GM21529 (cell line): ENCODE measurements around the gene SEZ6.

Experiments
- ATAC-seq: cut with Tn5 transposase; IDR thresholded peaks from one replicate; pipeline ENCODE4 v1.9.1; 2021; ENCODE audit not compliant: unreplicated experiment

Gene SEZ6, protein sequence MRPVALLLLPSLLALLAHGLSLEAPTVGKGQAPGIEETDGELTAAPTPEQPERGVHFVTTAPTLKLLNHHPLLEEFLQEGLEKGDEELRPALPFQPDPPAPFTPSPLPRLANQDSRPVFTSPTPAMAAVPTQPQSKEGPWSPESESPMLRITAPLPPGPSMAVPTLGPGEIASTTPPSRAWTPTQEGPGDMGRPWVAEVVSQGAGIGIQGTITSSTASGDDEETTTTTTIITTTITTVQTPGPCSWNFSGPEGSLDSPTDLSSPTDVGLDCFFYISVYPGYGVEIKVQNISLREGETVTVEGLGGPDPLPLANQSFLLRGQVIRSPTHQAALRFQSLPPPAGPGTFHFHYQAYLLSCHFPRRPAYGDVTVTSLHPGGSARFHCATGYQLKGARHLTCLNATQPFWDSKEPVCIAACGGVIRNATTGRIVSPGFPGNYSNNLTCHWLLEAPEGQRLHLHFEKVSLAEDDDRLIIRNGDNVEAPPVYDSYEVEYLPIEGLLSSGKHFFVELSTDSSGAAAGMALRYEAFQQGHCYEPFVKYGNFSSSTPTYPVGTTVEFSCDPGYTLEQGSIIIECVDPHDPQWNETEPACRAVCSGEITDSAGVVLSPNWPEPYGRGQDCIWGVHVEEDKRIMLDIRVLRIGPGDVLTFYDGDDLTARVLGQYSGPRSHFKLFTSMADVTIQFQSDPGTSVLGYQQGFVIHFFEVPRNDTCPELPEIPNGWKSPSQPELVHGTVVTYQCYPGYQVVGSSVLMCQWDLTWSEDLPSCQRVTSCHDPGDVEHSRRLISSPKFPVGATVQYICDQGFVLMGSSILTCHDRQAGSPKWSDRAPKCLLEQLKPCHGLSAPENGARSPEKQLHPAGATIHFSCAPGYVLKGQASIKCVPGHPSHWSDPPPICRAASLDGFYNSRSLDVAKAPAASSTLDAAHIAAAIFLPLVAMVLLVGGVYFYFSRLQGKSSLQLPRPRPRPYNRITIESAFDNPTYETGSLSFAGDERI

DNA sequence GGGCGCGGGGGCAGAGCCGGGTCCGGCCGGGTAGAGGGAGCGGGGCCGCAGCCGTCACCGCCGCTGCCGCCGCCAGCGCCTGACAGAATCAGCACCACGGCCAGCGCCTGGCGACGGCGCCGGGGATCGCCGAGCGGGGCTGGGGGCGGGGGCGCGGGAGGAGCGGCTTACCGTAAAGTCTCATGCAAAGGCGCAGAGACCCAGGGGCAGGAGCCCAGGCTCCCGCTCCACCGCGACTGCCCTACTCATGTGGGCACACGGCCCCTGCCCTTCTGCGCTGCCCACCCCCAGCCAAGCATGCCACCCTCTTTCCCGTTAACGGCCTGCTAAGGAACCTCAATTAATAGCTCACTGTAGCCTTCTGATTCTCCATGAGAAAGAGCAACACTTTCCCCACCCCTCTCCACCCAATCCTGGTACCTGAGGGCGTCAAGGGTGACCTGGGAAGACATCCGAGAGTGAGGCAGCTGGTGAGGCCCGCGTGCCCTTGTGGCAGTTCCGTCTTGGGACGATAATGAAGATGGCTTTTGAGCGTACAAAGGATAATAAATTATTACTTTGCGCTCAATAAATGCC is at the start of gene SEZ6:
Gene SEZ6, minus strand, starts transcription at position 98 of the 576 bp plus-strand sequence. CDS start 164 bp downstream, outside the sequence.
- ATAC-seq, result no peak

DNA sequence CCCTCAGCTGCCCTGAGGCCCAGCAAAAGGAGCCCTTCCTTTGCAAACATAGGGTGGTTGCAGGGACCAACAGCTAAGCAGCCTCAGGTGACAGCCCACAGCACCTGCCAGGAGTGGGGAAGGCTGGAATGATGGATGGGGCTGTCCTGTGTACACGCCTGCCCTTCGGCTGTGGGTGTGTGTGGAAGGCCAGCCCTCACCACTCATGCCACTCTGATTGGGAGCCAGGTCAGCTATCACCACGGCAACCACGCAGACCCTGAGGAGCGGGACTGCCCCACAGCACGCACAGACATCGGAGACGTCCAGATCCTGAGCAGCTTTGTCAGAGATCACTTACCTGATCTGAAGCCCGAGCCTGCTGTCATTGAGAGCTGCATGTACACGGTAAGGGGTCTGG is 49.0 kb upstream of the SEZ6 start:
- no peak for ATAC-seq

DNA sequence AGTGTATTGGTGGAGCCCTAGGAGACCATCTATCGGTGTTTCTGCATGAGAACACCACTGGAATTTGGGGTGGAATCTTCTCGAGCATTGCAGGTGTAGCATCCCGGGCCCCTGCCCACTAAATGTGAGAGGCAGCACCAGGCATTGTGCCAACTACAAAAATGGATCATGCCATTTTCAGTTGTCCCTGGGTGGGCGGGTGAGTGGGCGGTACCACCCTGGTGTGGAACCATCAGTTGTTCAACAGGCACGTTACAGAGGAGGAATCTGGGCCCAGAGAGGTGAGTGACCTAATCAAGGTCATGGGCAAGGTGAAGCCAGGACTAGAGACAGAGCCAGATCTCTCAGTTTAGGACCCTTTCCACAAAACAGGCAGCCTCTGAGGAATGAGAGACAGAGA is 45.9 kb upstream of the SEZ6 start:
- no peak for ATAC-seq

DNA sequence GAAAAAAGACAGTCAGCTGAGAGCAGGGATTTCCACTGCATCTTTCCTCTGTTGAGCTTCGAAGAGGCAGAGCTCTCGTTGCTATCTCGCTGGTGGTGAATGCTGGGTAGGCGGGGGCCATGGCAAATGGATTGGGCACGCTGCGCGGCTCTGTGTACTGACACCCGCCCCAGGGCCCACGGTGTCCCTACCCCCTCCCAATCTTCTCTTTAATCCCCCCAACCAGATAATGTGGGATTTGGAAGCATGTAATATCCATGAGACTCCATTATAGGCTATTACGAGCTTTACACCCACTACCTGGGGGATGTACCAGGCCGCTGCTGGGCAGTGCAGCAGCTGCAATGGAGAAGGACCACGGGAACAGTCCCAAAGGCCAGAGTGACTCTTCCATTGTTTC is 45.4 kb upstream of the SEZ6 start:
- ATAC-seq, result no peak

DNA sequence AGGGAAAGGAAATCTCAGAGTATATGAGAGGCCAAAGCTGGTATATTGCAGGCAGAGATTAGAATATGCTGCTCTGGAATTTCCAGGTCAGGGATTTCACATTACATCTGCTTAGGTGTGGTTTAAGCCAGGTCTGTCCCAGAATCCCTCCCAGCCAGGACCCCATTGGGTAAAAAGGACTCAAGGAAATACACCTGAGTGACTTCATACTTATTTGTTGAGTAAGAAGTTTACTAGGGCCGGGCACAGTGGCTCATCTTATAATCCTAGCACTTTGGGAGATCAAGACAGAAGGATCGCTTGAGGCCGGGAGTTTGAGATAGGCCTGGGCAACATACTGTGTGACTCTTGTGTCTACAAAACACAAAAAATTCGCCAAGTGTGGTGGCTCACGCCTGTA is 44.3 kb upstream of the SEZ6 start:
- no peak for ATAC-seq

DNA sequence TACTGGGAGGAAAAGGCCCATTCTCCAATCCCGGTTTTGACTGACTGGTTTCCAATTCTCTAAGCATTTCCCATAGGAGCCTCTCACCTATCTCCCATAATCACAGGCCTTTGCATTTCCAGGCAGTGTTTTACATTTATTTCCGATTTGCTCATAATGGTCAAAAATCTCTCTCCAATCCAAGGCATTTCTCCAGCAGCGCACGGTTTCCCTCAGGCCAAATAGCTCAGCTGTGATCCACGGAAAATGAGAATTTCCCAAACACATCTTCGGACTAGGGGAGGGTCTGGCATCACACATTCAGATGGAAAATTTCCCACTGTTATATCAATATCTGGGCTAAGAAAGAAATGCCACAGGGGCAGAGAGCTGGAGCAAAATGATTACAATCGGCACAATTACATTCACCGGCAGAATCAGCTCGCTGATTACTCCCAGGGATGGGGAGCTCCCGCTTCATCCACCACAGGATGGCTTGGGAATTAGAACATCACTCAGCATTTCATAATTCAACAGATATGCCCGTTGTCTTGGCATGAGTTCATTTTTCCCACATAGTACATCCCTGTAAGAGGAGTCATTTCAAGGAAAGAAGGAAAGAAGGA is 43.8 kb upstream of the SEZ6 start:
- ATAC-seq, result no peak

DNA sequence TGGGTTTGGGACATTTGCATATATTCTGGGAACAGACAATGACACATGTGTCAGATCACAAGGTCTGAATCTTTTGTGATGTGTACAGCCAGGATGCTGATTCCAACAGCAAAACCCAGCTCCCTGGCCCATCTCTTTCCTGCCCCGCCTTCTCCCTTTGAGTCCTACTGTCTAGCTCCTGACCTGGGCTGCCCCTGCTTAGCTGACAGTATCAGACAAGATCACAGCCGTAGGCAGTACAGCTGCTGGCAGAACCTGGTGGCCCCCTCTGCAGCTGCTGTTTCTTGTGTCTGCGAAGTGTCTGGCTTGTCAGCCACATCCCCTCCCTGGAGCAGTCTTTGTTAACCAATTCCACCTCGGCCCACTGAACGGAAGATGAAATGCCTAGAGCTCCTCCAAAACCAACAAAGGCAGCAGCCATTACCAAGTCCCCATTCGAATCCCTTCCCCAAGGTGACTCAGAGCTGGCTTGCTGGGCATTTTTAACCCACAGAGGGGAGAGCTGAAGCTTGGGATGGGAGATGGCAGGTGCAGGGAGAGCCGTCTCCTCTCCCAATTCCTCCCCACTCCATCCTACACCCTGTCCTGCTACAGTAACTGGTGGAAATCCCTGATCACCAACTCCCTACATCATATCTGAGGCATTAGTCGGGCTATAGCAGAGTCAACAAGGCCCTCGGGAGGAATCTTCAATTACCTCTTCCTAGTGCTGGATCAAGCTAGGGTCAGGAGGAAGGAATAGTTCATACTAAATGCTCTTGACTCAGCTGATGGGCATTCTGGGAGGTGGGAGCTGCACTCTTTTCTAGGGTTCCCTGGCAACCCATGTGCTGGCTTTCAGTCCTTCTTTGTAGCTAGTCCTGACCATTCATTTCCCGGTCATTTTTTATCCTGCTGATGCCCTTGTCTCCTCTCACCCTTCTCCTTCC is 42.9 kb upstream of the SEZ6 start:
- ATAC-seq, result no peak

DNA sequence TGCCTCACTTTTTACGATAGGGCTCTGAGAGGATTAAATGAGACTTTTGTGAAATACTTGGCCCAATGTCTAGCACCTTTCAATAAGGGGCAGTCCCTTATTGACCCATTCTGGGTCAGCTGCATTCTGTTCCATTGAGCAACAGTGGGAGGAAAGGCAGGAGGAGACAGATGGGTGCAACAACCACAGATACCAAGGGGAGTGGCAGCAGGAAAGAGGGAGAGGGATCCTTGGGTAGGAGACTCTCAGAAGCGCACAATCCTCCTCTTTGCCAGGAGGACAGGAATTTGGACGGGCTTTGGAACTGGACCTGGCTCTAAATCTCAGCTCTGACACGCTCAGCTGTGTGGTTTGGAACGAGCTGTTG is 40.6 kb upstream of the SEZ6 start:
- no peak for ATAC-seq

DNA sequence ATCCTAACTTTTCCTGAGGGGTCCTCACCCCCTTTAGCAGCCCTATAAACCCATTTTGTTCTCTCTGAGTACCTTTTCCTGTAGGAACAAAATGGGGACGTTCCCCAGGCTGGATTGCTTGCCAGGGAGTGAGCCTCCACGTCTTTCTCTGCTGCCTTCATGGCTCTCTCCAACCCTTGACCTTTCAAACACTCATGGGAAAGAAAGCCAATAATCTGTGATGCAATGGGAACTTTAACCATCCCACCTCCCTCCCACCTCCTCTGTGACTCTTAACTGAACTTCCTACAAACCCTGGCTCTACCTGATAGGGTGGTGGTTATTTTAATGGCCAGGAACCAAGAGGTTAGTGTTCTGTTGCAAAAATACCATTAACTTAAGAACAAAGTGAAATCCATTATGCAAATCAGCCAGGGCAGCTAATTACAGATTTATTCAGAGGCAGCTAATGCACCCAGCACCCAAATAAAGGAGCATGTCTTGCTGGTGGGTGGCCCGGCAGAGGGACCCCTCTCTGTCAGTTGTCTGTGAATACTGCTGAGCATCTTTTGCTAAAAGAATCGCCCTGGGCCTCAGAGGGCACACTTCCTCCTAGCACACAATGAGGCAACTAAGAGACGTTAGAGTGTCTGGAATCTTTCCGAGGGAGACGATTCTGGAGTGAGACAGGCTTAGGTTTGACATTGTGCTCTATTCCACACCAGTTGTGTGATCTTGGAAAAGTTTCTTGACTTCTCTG is 40.1 kb upstream of the SEZ6 start:
- no peak for ATAC-seq

DNA sequence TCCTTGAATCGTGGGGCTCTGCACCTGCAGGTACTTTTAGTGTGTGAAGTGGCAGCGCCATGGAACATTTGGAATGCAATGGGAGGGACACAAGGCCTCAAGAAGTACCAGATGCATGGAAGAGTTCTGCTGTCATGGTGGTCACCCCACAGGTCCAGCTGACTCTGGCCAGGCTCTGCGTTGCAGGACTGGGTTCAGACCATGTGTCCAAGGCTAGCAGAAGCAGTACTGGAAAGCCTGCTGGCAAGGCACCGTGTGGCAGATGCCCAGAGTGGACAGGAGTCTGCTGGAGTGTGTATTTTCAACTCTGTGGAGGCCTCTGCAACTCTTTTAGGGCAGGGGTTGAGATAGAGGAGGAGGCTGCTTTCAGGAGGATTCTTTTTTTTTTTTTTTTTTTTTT is 39.2 kb upstream of the SEZ6 start:
- no peak for ATAC-seq

DNA sequence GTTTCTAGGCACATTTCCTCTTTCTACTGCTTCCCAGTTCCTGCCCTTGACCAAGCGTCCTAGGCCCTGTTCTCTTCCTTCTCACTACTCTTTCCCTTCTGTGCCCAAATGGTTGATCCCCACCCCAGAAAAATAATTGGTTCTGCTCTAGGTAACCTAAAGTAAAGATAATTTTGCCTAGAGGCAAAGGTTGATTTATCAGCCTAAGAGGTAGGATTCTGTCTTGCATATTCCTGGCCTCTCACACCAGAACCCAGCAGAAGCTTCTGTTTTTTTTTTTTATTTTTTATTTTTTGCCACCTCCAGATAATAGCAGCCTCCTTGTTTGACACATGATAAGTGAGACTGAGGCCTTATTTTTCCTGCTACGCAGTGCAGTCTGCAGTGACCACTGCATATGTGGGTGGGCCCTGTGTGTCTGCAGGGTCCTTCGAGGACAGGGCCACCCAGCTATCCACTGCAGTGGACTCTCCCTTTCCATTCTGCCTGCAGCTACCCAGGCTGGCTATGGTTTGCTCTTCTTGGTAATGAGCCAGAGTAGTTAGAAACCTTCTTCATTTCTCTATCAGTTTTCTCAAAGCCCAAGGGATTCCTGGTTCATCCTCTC is 37.8 kb upstream of the SEZ6 start:
- ATAC-seq, result no peak

DNA sequence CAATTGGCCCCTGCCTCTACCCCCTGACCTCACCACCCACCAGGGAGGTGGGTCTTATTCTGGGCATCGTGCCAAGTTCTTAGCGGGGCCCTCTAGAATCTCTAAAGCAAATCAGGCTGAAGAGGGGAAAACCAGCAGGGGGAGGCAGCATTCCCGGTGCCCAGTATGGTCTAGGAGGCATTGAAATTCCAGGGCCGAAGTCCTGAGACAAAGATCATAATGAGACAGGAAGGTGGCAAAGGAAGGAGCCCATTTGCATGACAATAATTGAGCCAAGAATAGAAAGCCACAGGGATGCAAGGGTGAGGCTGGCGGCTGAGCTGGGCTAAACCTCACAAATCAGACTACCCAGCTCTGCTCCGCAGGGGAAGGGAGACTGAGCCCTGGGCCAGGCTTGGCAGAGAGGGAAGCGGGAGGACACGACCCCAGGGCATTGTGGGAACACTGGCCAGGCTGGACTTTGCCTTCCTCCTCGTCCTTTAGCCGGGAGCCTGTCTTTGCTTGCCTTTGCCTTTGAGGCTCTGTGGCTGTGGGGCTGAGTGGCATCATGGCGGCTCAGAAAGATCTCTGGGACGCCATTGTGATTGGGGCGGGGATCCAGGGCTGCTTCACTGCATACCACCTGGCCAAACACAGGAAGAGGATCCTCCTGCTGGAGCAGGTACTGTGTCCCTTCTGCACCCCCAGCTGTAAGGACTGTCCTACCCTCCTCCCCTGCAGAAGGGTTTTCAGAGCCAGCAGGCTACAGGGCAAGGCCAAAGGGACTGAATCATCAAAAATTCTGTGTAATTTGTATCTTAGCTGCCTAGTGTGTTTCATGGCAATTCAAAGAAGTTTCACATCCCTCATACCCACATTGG is 37.1 kb upstream of the SEZ6 start, which contains the start of gene PIPOX:
Gene PIPOX, plus strand, starts transcription at position 463 of the 860 bp plus-strand sequence. Its CDS starts 85 bp downstream, at position 548.
- no peak for ATAC-seq

DNA sequence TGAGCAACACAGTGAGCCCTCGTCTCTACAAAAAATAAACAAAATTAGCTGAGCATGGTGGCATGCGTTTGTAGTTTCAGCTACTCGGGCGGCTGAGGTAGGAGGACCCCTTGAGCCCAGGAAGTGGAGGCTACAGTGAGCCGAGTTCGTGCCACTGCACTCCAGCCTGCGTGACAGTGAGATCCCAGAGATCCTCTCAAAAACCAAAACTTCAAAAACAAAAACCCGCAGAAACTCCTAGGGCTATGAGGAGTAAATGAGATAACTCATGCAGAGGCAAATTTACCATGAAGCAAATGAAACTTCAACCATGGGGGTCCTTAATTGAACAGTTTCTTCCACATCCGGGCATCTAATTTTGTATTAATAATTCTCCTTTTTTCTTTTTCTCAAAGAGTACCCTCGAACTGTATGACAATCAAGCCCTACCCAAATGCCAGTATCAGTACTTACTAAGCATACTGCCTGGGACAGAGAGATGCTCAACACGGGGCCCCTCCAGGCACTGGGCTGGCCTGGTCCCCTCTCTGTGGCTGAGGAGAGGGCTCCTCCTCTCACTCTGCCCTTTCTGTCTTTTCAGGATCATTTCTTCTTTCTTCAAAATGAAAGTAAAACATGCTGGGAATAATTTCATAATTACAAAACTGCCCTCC is 36.3 kb upstream of the SEZ6 start:
- ATAC-seq, result no peak

DNA sequence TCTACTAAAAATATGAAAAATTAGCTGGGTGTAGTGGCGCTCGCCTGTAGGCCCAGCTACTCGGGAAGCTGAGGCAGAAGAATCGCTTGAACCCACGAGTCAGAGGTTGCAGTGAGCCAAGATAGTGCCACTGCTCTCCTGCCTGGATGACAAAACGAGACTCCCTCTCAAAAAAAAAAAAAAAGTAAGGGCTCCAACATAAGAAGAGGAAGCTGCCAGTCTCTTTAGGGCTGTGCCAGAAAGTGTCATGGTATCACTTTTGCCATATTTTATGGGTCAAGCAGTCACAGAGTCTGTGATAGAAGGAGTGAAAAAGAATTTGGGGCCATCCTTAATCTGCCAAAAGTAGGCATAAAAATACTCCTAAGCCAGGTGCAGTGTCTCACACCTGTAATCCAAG is 35.7 kb upstream of the SEZ6 start:
- ATAC-seq, result no peak

DNA sequence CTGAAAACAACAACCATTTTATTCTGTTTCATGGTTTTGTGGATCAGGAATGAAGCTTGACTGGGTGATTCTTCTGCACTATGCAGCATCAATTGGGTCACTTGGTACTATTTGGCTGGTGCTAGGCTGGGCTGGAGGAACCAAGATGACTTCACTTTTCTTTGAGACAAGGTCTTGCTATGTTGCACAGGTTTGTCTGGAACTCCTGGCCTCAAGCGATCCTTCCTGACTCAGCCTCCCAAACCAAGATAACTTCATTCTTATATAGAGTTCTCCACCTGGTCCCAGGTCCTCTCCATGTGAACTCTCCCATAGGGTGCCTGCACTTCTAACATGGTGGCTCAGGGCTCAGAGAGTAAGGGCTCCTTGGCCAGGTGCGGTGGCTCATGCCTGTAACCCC is 35.3 kb upstream of the SEZ6 start:
- ATAC-seq, result no peak

DNA sequence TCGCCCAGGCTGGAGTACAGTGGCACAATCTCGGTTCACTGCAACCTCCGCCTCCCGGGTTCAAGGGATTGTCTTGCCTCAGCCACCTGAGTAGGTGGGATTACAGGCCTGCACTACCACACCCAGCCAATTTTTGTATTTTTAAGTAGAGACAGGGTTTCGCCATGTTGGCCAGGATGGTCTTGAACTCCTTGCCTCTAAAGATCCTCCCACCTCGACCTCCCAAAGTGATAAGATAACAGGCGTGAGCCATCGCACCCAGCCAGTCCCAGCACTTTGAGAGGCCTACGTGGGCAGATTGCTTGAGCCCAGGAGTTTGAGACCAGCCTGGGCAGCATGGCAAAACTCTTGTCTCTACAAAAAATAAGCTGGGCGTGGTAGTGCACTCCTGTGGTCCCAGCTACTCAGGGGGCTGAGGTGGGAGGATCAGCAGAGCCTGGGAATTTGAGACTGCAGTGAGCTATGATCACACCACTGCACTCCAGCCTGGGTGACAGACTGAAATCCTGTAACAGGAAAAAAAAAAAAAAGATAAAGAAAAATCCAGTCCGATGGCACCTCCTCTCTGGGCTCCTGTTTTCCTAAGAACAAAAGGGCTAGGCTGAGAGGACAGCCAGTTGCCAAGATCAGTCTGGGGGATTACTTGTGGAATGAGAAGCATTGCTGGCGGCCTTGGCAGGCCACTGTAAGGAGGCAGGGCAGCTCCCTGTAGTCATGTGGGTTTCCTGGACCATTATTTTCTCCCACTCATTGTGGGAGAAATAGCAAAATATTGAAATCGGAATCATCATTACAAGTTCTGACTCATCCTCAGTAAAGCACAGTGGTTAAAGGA is 34.1 kb upstream of the SEZ6 start:
- ATAC-seq, result no peak
